GM12801 (cell line): Measurements from ENCODE around the gene VANGL1.

ENCODE experiments used
- CTCF ChIP-seq: IDR thresholded peaks from one replicate; pipeline ENCODE4 v1.5.1; 2011; ENCODE audit warnings: control low read depth; ENCODE audit not compliant: insufficient read length; ENCODE audit errors: extremely low read depth

Gene VANGL1

GRCh38 chr1:115712911-115713609 is 71.3 kb downstream of the VANGL1 start:
- TF ChIP-seq CTCF = no peak

DNA sequence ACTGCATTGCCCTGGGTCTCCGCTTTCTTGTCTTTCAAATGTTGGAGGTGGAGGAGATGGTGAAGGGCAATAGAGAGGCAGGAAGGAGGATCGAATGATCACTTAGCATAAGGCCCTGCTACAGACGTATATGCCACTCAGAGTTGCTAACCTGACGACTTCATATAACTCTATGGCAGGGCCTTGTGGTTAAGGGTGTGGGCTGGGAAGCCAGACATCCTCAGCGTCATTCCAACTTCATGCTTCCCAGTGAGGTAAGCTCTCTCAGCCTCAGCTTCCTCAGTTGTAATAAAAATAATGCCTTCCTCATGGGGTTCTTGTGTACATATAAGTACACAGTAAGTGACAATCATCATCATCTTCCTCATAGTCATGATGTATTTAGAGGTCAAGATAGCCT is 72.1 kb downstream of the VANGL1 start:
- no peak for TF ChIP-seq CTCF

GRCh38 chr1:115714572-115715141 is 72.9 kb downstream of the VANGL1 start:
- TF ChIP-seq CTCF = no peak

DNA sequence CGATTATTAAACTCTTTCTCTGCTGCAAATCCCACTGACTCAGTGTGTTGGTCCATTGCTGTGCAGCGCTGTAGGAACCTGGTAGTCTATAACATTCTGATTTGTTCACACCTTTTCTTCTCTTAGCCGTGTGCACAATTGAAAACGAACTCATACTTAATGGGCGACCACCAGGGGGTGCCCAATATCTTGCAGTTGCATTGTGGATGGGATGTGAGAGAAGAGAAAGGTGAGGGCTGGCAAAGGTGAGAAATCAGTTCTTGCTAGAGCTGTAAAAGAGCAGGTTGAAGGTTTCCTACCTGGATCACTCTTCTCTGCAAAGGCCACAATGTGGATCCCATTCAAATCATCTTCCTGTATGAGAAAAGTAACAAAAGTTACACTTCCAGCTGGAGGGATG is 75.8 kb downstream of the VANGL1 start:
- no peak for TF ChIP-seq CTCF

GRCh38 chr1:115718011-115718754 is 76.4 kb downstream of the VANGL1 start:
- no peak for TF ChIP-seq CTCF

- no peak for TF ChIP-seq CTCF
Observed at GRCh38 chr1:115719285-115719684, 77.5 kb downstream of the VANGL1 start.

GRCh38 chr1:115722221-115722620 is 80.5 kb downstream of the VANGL1 start:
- TF ChIP-seq CTCF = no peak
